GM18858 (cell line): ENCODE results near the gene KCNAB2.

Experiments
- ATAC-seq: cut with Tn5 transposase; IDR thresholded peaks from one replicate; pipeline ENCODE4 v1.9.1; 2021; ENCODE audit not compliant: unreplicated experiment

KCNAB2 gene

GRCh38 chr1:6125366-6125765 is 79.7 kb downstream of the KCNAB2 start:
- no peak for ATAC-seq

DNA sequence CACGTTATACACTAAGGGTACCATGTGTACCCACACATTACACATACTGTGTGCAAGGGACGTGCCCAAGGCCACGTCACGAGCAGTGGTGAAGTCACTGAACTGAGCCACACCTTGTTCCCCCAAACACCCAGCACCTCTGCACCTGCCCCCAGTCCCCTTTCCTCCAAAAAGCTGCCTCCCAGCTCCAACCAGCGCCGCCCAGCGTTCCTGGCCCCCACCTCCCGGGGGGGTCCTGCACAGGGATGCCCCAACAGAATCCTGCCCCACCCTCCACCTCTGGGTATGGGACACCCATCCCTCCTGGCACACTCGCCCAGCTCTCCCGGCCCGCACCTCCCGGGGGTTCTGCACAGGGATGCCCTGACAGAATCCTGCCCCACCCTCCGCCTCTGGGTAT is 80.3 kb downstream of the KCNAB2 start:
- ATAC-seq = no peak

GRCh38 chr1:6126521-6127067 is 80.9 kb downstream of the KCNAB2 start:
- ATAC-seq = no peak

GRCh38 chr1:6127587-6128163 is 82.0 kb downstream of the KCNAB2 start:
- ATAC-seq = no peak

DNA sequence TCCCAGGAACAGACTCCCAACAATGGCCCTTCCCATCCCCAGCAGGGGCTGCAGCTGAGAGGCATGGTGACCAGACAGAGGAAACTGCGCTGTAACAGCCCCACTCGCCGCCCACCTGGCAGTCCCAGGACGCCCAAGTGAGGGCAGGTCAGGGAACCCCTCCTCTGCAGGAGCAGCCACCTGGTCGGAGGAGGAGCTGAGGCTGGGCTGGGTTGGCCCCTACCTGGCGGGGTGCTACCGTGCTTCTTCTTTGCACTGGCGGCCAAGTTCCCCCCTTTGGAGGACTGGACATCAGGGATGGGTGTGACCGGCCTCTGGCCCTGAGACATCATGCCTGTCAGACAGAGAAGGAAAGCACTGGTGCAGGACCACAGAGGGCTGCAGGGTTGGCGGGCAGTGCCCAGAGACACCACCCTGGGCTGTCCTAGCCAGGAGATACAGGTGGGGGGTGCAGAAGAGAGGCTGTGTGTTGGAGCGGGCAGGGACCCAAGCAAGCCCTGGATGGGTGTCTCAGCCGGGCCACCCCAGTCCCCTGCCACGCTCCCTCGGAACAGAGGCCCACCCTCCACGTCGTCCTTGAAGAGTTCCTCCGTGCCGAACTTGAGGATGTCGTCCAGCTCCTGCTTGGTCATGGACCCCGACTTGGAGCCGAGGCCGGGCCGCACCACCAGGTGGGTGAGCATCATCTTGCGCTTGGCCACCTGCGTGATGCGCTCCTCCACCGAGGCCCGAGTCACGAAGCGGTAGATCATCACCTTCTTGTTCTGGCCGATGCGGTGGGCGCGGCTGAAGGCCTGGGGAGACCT is 82.8 kb downstream of the KCNAB2 start:
- ATAC-seq = no peak

DNA sequence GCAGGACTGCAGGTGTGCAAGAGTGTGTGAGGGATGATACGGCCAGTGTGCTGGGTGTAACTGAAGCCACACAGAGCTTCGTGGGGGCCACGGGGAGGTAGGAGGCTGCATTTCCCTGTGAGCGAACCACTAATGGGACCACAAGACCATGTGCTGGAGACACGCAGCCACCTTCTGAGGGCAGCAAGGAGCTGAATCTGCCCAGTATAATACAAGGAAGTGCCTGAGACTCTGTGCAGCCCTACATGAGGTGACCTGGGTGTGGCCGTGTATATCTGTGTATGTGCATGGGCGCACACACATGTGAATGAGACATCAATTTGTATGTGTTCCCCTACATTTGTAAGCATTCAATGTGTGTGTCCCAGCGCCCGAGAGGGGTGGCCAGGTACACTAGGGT is 83.6 kb downstream of the KCNAB2 start:
- ATAC-seq = no peak

DNA sequence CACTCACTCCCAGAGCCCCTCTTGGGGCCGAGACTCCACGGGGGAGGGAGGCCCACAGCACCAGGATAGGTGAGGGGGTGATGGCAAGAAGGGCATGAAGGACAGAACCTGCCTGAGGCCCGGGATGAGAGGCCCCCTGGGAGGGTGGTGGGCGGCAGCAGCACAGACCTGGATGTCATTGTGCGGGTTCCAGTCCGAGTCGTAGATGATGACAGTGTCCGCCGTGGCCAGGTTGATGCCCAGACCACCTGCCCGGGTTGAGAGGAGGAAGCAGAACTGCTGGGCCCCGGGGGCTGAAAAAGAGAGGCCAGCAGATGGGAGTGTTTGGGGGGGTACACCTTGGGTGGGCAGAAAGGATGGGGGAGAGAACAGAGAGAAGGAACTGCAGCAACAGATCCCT is 84.3 kb downstream of the KCNAB2 start:
- ATAC-seq = no peak

DNA sequence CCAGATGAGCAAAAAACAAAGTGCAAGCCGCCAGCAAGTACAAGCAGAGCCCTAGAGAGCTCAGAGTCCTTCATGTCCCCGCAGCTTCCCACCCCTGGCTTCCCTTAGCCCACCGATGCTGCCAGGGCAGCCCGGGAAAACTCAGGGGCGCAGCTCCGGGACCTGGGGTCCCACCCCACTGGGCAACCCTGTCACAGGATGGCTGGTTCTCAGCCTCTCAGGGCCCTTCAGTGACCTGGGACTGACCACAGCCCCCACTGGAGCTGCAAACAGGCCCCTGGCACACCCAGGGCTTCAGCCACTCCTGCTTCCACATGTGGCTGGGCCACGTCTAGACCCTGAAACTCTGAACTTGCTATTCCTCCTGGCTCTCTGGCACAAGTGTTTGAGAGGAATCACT is 84.9 kb downstream of the KCNAB2 start:
- ATAC-seq = no peak

DNA sequence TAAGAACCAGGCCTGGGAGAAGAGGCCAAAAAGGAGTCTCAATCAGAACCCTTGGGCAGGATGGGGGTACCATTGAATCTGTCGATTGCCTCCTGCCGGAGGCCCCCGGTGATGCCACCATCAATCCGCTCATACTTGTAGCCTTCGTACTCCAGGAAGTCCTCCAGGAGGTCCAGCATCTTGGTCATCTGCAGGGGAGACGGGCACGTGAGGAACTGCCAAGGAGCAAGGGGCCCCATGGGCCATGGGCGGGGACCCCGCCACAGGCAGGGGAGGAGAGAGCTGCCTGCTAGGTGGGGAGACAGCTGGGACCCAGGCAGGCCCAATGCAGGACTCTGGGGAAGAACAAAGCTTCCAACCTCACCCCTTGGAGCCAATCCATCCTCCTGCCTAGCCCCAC is 85.9 kb downstream of the KCNAB2 start:
- ATAC-seq = no peak

DNA sequence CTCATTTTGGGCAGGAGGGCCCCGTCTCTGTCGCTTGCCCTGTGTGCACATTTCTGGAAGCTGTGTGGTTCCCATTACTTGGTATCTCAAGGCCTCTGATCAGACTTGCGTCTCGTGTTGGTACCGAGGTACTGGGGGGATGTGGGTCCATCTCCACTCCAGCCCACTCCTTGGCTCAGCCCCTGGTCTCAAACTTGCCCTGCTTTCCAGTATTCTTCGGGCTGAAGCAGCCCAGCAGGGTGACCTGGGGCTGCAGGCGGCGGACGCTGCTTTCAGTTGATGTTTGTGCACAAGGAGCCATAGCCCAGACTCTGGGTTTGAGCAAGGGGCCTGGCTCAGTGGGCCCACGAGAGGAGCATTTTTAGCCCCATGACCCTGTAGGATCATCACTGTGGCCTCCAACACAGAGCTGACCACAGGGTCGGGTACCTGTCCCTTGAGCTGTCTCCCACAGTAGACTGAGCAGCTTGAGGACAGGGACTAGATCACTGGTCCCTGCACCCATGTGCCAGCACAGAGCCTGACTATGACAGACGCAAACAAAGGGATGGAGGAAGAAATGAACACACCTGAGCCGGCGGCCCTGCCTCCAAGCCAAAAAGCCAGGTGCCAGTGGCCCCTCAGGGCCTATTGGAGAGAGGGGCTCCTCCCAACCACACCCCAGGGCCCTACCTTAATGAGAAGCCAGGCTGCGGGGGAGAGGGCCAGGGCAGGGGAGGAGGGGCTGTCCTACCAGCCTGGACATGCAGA is 87.6 kb downstream of the KCNAB2 start:
- ATAC-seq = no peak

- ATAC-seq = no peak
These were observed 88.5 kb downstream of the KCNAB2 start for GRCh38 chr1:6134206-6134605.

DNA sequence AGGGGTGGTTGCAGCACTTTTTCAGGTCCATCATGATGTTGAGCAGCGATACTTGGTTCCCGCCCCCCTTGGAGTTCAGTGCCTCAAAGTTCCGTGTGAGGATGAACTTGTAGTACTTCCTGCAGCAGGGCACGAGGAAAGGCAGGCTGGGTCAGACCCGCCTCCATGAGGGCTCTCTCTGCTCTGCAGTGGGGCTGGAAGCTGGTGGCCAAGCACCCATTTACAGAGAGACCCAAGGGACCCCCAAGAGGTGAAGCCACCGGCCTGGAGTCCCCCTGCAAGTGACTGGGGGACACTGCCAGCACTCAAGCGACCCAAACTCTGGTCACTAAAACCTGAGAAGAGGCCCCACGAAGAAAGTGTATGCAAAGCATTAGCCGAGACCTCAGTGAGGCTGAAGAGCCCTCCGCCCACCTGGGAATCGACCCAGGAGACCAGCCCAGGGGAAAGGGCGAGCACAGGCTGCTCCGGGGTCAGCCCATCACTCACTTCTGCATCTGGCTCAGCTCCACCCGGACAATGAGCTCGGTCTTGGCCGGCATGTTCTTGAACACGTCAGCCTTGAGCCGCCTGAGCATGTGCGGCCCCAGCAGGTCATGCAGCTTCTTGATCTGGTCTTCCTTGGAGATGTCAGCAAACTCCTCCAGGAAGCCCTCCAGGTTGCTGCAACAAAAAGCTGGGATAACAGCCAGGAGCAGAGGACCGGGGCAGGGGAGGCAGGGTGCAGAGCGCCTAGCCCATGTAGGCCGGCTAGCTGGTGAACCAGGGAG is 89.2 kb downstream of the KCNAB2 start:
- no peak for ATAC-seq

- no peak for ATAC-seq
These were observed 91.0 kb downstream of the KCNAB2 start for GRCh38 chr1:6136516-6137220.

- ATAC-seq = no peak
These were observed 92.1 kb downstream of the KCNAB2 start for GRCh38 chr1:6137758-6138157.

DNA sequence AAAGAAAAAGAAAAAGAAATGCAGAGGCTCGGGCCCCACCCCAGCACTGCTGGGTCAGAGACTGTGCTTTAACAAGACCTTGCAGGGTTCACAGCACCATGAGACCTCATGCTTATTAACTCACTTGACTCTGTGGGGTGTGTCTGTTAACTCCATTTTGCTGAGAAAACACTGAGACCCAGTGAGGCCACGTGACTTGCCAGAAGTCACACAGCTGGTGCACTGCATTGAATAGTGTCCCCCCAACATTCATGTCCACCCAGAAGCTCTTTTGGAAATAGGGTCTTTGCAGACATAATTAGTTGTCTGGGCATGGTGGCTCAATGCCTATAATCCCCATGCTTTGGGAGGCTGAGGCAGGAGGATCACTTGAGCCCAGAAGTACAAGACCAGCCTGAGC is 94.7 kb downstream of the KCNAB2 start:
- ATAC-seq = no peak

DNA sequence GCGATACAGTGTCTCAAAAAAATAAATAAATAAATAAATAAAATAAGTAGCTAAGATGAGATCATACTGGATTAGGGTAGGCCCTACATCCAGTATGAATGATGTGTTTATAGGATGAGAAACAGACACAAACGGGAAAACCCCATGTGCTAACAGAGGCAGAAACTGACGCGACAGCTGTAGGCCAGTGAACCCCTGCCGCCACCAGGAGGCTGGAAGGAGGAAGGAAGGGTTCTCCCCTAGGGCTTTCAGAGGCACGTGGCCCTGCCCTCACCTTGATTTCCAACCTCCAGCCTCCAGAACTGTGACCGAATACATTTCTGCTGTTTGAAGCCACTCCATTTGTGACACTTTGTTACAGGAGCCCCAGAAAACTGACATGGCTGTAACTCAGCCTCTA is 95.9 kb downstream of the KCNAB2 start:
- ATAC-seq = no peak

- ATAC-seq = no peak
These were observed 96.4 kb downstream of the KCNAB2 start for GRCh38 chr1:6142036-6142621.

GRCh38 chr1:6142734-6143133 is 97.0 kb downstream of the KCNAB2 start:
- ATAC-seq = no peak

DNA sequence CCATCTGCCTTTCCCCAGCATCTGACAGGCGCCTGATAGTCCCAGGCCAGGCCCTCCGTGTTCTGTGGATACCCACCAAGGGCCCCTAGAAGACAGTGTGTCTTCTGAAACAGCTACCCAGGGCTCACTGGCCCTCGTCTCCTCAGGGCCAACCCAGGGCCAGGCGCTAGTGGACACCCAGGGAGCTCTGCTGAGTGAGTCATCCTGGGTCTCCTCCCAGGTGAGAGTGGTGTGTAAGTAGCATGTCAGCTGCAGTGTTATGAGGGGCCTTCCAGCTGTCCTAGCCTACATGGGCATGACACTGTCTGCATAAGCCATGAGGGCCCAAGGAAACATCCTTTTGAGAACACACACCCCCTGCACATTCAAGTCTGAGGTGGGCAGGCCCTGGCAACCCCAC is 97.7 kb downstream of the KCNAB2 start:
- ATAC-seq = no peak

DNA sequence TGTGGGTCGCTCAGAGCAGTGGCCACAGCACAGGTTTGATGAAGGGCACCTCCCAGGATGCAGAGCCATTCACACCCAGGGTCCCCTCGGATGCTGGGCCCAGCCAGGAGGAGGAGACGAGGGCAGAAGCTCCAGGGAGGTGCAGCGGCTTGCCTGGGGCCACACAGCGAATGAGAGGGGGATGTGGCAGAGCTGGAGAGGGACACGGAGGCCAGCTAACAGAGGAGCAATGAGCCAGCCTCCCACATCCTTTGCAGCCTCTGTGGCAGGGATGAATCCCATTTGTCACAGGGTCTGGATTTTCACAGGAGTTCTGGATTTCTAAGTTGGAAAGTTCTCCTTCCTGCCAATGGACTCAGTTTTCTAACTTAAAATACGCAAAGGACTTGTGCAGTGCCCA is 98.5 kb downstream of the KCNAB2 start:
- no peak for ATAC-seq
